ENCODE measurements around the gene ZMAT5.

The ZMAT5 gene

GRCh38 chr22:29726512-29727130, 40.2 kb downstream of the ZMAT5 start:
- DNase-seq: no peak

DNA sequence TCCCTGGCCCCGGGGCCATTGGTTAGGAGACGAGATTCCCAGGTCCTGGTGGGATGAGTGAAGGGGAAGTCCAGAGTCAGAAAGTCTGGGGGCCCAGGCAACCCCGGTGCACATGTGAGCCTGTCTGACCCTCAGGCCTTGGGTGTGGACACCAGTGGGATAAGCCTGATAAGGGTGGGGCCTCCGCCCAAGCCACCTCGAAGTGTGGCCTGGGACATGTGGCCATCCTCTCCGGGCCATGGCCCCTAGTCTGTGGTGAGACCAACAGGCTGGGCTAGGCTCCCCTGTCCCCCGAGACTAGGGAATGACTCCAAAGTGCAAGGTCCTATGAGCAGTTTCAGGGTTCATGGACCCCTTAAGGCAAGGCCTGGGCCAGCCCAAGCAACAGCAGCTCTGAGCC, 40.7 kb downstream of the ZMAT5 start:
- DNase-seq: no peak

GRCh38 chr22:29724843-29725242, 42.0 kb downstream of the ZMAT5 start:
- DNase-seq: no peak

DNA sequence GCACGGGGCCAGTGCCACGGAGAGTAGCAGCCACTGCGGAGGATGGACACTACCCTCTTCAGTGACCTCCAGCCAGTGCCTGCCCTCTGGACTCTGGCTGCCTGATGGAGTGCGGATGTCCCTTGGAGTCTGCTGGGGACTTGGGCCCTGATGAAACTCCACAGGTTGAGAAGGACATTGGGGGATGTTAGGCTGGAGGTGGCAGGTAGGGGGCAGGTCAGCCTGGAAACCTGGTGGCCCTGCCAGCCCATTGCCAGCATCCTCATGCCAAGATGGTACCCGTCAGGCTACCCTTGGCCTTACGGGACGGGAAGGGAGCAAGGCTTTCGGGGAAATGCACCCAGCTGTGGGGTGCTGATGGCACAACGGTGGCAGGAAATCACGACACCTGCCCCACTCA, 43.0 kb downstream of the ZMAT5 start:
- DNase-seq: no peak

DNA sequence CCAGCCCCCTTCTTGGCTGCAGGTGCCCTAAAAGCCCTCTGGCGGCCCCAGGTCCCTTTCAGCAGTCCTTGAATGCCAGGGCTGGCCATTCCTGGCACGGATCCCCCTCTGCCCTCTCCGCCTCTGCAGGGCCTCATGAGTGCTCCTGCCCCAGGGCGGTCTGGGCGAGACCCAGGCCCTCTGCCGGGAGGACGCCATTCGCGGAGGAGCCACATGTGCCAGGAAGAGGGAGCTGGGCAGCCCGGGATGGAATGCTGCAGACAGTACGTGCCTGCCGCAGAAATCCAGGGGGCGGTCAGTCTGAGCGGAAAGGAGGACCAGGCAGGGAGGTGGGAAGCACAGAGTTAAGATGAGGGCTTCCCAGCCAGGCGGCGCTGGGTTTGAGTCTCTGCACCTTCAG, 44.2 kb downstream of the ZMAT5 start:
- no peak for DNase-seq

GRCh38 chr22:29722151-29722550, 44.7 kb downstream of the ZMAT5 start:
- no peak for DNase-seq

- no peak for DNase-seq
Measured at GRCh38 chr22:29720811-29721323, 45.9 kb downstream of the ZMAT5 start.

DNA sequence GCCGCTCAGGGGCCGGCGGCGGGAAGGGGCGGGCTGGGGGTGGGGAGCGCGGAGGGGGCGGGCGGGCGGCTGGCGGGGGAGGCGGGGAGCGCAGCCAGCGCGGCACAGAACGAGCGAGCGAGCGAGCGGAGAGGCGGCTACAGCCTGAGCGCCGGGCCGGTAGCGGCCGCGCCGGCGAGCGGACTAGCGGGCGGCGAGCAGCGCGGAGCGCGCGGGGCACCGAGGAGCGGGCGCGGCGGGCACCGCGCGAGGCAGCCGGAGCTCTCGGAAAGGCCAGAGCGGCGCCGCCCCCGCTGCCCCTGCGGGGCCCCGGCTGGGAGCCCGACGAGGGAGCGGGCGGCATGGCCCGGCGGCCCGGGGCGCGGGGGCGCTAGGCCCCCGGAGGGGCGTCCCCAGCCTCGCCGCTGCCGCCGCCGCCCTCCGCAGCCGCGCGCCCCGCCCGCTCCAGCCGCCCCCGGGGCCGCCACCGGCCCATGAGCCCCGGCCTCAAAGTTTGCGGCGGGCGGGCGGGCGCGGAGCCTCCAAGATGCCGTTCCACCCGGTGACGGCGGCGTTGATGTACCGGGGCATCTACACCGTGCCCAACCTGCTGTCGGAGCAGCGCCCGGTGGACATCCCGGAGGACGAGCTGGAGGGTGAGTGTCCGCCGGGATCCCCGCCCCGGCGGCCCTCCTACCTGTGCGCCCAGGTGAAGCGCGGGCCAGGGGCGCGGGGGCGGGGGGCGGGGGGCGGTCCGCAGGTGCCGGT, 46.7 kb downstream of the ZMAT5 start, which contains the start of gene CABP7:
Gene CABP7 (plus strand): TSS at position 105 of the 747 bp plus-strand sequence. CDS start 422 bp downstream, at position 527.
- DNase-seq: no peak

- no peak for DNase-seq
Measured at GRCh38 chr22:29718949-29719898, 47.6 kb downstream of the ZMAT5 start.

DNA sequence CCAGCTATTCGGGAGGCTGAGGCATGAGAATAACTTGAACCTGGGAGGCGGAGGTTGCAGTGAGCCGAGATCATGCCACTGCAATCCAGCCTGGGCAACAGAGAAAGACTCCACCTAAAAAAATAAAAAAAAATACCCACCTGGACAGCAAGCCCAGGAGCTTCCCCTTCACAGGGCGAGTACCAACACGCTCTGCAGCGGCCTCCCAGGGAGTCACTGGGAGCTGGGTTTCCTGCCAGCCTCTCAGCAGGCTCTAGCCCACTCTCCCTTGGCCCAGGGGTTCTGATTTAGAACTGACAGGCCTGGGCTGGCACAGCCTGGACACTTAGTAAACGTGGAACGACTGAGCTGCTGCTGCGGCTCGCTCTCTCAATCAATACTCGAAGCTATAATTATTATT, 49.0 kb downstream of the ZMAT5 start:
- no peak for DNase-seq

DNA sequence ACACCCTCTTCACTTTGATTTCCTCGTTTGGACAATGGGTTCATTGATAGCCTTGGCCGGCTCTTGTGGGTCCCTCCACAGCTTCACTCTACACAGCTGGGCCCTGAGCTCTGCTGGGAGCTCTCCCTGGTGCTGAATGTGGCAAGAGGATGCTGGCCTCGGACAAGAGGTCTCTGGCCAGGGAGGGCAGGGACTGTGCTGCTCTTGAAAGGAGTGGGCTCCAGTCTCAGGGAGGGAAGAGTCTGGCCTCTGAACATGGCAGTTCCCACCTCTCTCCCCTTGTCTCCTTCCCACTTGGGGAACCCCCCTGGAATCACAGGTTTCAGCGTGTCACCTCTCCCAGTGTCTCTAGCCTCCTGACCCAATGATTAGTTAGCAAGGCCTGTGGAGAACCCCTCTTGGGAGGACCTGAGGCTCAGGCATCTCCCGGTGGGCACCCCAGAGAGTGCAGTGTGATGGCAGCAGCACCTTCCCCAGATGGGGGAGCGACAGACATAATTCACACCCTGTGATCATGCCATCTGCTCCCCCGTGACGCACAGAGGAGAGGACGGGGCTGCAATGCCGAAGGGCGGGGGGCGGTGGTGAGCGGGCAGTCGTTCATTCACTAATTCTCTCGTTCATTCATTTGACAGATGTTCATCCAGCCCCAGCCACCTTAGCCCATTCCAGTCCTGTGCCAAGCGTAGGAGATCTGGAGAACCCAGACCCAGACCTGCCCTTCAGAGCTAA, 49.8 kb downstream of the ZMAT5 start:
- DNase-seq: peak; percentile 19

DNA sequence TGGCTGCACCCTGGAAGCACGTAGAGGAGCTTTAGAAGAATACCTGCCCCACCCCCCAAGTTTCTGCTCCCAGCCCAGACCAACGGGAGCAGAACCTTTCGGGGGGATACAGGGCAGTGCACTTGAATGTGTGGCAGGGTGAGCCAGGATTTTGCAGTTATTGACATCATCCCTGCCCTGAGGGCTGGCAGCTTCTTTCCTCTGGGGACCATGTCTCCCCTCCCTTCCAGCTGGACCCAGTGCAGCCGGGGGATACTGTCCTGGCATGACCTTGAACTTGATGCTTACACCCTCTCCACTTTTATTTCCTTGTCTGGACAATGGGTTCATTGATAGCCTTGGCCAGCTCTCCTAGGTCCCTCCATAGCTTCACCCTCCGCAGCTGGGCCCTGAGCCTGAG, 51.1 kb downstream of the ZMAT5 start:
- DNase-seq: no peak

- DNase-seq: no peak
Measured at GRCh38 chr22:29715240-29715639, 51.6 kb downstream of the ZMAT5 start.

DNA sequence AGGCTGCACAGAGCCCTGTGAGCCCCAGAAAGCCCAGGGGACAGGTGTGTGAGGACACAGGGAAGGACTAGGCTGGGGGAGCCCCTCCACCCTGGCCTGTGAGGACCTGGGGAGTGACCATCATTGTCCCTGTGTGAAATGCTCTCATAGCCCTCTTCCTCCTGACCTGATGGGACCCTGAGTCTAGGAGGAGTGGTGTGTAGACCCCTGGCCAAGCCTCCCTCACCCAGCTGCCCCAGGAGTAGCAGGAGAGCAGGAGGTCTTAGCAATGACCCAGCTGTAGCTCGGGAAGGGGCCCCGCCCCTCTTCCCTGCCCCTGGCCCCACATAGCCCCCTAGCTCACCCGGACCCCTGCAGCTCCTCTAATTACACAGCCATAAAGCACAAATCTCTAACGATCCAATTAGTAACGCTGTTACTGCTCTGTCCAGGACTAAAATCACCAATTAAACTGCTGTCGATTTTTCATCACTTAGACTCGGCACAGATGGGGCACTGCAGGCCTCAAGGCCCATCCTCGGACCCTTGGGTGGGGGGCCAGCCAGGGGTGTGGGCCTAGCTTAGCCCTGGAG, 53.6 kb downstream of the ZMAT5 start:
- no peak for DNase-seq

GRCh38 chr22:29712119-29712518, 54.7 kb downstream of the ZMAT5 start:
- no peak for DNase-seq

GRCh38 chr22:29710922-29711593, 55.7 kb downstream of the ZMAT5 start:
- no peak for DNase-seq

- DNase-seq: no peak
Measured at GRCh38 chr22:29710193-29710592, 56.6 kb downstream of the ZMAT5 start.

DNA sequence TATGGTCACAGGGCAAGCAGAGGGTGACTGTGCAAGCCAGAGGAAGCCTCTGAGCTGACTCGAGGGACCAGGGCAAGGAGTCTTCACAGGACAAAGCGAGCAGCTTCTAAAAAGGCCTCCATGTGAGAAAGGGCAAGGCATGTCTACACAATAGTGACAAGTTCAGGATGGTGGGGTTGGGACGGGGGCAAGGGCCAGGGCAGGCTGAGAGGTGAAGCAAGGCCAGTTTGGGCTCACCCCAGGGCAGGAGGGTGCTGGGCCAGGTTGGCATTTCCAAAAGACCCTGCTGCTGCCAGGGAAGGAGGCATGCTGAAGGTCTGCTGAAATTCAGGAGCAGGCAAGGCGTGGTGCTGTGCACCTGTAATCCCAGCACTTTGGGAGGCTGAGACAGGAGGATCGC, 59.3 kb downstream of the ZMAT5 start:
- DNase-seq: no peak

- DNase-seq: no peak
Measured at GRCh38 chr22:29707010-29707409, 59.8 kb downstream of the ZMAT5 start.

GRCh38 chr22:29706486-29706885, 60.3 kb downstream of the ZMAT5 start:
- DNase-seq: no peak

DNA sequence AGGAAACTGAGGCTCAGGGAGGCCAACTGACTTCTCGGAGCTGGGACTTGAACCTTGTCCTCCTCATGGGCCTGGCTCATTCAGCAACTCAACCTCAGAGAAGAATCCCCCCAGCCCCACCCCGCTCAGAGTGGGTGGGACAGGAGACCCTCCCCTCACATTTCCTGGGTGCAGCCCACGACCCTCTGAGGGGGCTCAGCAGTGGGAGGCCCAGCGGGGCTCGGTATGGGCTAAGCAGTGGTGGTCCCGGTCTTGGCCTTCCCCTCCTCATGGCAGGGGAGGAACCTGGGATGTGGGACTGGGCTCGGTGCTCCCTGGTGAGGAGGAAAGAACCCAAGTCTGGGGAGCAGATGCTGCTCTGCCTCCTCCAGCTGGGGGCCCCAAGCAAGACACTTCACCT, 61.2 kb downstream of the ZMAT5 start:
- DNase-seq: no peak
